Hepatocyte (in vitro differentiated cells): ENCODE measurements around the gene ZSWIM4. TPM values are rescaled to one million over a fixed set of nuclear protein-coding genes. Genes with fewer than 3 reads are reported as not detected.
"Not testable (repeated sequence)": the region's sequence is repeated elsewhere in the genome, so short reads cannot be mapped to it uniquely, and the experiment has no call there.

Source experiments
- DNase-seq: peaks from one replicate; pipeline ENCODE4 v3.0.0-alpha.2; 2016; ENCODE audit warnings: low spot score
- H2AFZ ChIP-seq: fragments of 200-600 bp; sonication (generic); 2 replicates; pipeline ENCODE4 v1.6.0; 2016; ENCODE audit warnings: antibody characterized with exemption, mild to moderate bottlenecking
- H3K27ac ChIP-seq: fragments of 200-600 bp; sonication (generic); 2 replicates; pipeline ENCODE4 v1.5.1; 2016; ENCODE audit warnings: mild to moderate bottlenecking
- H3K27me3 ChIP-seq: fragments of 200-600 bp; sonication (generic); 2 replicates; pipeline ENCODE4 v1.6.1; 2016
- H3K36me3 ChIP-seq: fragments of 200-600 bp; sonication (generic); replicated peaks from 2 replicates; pipeline ENCODE4 v1.5.1; 2016; ENCODE audit warnings: low read depth; ENCODE audit not compliant: insufficient read depth
- H3K4me1 ChIP-seq: fragments of 200-600 bp; sonication (generic); 2 replicates; pipeline ENCODE4 v1.5.1; 2016; ENCODE audit warnings: mild to moderate bottlenecking, moderate library complexity; ENCODE audit not compliant: insufficient read depth
- H3K4me2 ChIP-seq: fragments of 200-600 bp; sonication (generic); 2 replicates; pipeline ENCODE4 v1.6.0; 2016
- H3K4me3 ChIP-seq: fragments of 200-600 bp; sonication (generic); 2 replicates; pipeline ENCODE4 v1.5.1; 2016; ENCODE audit warnings: mild to moderate bottlenecking
- H3K79me2 ChIP-seq: fragments of 200-600 bp; sonication (generic); 2 replicates; pipeline ENCODE4 v1.6.0; 2017; ENCODE audit warnings: mild to moderate bottlenecking
- H3K9me2 ChIP-seq: fragments of 200-600 bp; sonication (generic); replicated peaks from 2 replicates; pipeline ENCODE4 v1.6.0; 2017; ENCODE audit warnings: mild to moderate bottlenecking; ENCODE audit not compliant: insufficient read depth
- H3K9me3 ChIP-seq: fragments of 200-600 bp; sonication (generic); 2 replicates; pipeline ENCODE4 v1.5.1; 2016; ENCODE audit warnings: low read depth, mild to moderate bottlenecking
- H4K20me1 ChIP-seq: fragments of 200-600 bp; sonication (generic); 2 replicates; pipeline ENCODE4 v1.6.0; 2016; ENCODE audit warnings: mild to moderate bottlenecking; ENCODE audit not compliant: insufficient read depth, poor library complexity, severe bottlenecking
- EZH2 ChIP-seq: fragments of 200-600 bp; sonication (generic); IDR thresholded peaks from 2 replicates; pipeline ENCODE4 v1.6.1; 2016; ENCODE audit warnings: antibody characterized with exemption, mild to moderate bottlenecking, borderline replicate concordance
- EZH2phosphoT487 ChIP-seq: fragments of 200-600 bp; sonication (generic); IDR thresholded peaks from one replicate; pipeline ENCODE4 v1.6.1; 2018; ENCODE audit warnings: antibody characterized with exemption, mild to moderate bottlenecking, low read depth, moderate library complexity; ENCODE audit not compliant: unreplicated experiment, severe bottlenecking
- WGBS: methylation state at CpG from one replicate; pipeline ENCODE4 v1.1.6; 2016; ENCODE audit warnings: low lambda C conversion rate; ENCODE audit errors: missing lambda C conversion rate; 5-methylcytosine and 5-hydroxymethylcytosine counted together
- polyA plus RNA-seq: library from polyadenylated mRNA; unstranded; fragments of >200 nt; fragmentation: Nextera tagmentation; extraction: Ambion mirVana; gene quantifications from 2 replicates; pipeline ENCODE4 v1.2.1, GENCODE V29; 2016
- total RNA-seq: library from RNA; depleted of rRNA; stranded (reverse); fragments of >200 nt; gene quantifications from 2 replicates; pipeline ENCODE4 v1.2.3, GENCODE V29; 2014
- TF ChIP-seq, protein P1 (sequence below): fragments of 200-600 bp; sonication (generic); IDR thresholded peaks from 2 replicates; pipeline ENCODE4 v1.5.1; 2016; ENCODE audit warnings: antibody characterized with exemption, mild to moderate bottlenecking; ENCODE audit not compliant: poor library complexity

Gene ZSWIM4
- total and polyA plus RNA-seq, 2 experiments from 2014 or later, result 3.5 to 3.7 TPM

DNA sequence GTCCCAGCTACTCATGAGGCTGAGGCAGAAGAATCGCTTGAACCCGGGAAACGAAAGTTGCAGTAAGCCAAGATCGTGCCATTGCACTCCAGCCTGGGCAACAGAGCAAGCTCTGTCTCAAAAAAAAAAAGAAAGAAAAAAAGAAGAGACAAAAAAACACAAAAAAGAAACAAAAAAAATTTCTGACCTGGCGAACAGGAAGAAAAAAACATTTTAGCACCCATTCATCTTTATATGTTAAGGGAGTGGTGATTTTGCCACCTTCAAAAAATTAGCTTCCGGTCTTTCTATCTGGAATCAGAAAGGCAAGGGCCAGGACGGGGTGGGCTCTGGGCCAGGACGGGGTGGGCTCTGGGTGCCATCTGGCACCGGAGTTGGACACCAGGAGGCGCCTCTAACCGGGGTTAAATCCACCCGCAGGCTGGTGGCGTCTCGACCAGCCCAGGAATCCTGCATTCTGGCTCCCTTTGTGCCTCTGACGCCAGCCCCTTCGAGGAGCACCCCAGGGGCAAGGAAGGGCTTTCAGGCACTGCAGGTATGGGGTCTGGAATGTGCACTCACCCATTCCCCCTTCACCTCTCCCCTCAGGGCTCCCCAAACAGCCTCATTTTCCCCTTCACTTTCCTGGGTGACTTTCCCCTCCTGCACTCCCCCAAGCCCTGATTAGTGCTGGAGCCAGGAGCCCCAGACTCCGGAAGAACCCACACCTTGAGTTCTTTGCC is 10.4 kb upstream of the ZSWIM4 start:
- Histone ChIP-seq H4K20me1 (no peaks in the 10 kb centered on the region), H3K4me3 (no peak overlapping the region), H3K27me3 (no peaks in the 10 kb centered on the region), H3K4me1 (peaks cover 13% of the 10 kb centered on the region), H3K36me3 (no peaks in the 10 kb centered on the region), H3K9me3 (no peaks in the 10 kb centered on the region), H2AFZ (peak overlapping the region; percentile 73), H3K79me2 (no peaks in the 10 kb centered on the region), H3K4me2 (peak overlapping the region; percentile 48), H3K9me2 (no peaks in the 10 kb centered on the region), H3K27ac (no peak overlapping the region)
- WGBS, result 36% methylated on average over 17 of the region's 17 CpGs
- TF ChIP-seq EZH2phosphoT487, result no peak
- TF ChIP-seq EZH2, result no peak
- TF ChIP-seq, protein P1, sequence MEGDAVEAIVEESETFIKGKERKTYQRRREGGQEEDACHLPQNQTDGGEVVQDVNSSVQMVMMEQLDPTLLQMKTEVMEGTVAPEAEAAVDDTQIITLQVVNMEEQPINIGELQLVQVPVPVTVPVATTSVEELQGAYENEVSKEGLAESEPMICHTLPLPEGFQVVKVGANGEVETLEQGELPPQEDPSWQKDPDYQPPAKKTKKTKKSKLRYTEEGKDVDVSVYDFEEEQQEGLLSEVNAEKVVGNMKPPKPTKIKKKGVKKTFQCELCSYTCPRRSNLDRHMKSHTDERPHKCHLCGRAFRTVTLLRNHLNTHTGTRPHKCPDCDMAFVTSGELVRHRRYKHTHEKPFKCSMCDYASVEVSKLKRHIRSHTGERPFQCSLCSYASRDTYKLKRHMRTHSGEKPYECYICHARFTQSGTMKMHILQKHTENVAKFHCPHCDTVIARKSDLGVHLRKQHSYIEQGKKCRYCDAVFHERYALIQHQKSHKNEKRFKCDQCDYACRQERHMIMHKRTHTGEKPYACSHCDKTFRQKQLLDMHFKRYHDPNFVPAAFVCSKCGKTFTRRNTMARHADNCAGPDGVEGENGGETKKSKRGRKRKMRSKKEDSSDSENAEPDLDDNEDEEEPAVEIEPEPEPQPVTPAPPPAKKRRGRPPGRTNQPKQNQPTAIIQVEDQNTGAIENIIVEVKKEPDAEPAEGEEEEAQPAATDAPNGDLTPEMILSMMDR, result peak; percentile 73
- peak; percentile 79 for DNase-seq

DNA sequence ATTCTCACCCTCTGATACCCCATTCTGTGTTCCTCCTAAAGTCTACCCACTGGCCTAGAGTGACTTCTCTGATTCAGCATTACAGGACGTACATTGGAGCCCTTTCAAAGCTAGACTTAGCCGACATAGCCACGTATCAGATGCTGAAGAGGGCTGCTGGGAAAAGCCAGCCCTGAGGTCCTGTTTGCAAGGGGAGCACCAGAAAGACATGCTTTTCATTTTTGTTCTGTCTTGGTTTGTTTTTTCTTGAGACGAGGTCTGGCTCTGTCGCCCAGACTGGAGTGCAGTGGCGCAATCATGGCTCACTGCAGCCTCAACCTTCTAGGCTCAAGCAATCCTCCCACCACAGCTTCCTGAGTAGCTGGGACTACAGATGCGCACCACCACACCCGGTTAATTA is 6.3 kb upstream of the ZSWIM4 start:
- no peak overlapping the region for H3K4me2 ChIP-seq
- no peak for DNase-seq
- no peaks in the 10 kb centered on the region for H3K27me3 ChIP-seq
- 66% methylated on average over 8 of the region's 8 CpGs for WGBS
- H2AFZ ChIP-seq, result no peak overlapping the region
- TF ChIP-seq, protein P1, result no peak
- TF ChIP-seq EZH2 (no peak), EZH2phosphoT487 (no peak)
- peaks cover 8% of the 10 kb centered on the region for H3K4me1 ChIP-seq
- H3K36me3 ChIP-seq, result no peaks in the 10 kb centered on the region
- H3K9me3 ChIP-seq, result no peaks in the 10 kb centered on the region
- no peak overlapping the region for H3K27ac ChIP-seq
- no peak overlapping the region for H3K4me3 ChIP-seq
- H3K79me2 ChIP-seq, result no peaks in the 10 kb centered on the region
- no peaks in the 10 kb centered on the region for H4K20me1 ChIP-seq
- no peaks in the 10 kb centered on the region for H3K9me2 ChIP-seq

DNA sequence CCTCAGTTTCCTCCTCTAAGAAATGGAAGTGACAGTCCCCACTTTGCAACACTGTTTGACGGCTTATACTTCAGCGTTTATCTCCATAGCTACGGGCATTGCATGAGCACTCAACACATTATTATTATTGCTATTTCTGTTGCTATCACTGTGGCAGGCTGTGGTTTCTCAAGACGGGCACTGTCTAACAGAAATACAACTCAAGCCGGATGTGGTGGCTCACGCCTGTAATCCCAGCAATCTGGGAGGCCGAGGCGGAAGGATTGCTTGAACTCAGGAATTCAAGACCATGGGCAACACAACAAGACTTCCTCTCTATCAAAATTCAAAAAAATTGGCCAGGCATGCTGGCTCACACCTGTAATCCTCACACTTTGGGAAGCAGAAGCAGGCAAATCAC is 4.9 kb upstream of the ZSWIM4 start:
- Histone ChIP-seq H3K4me2 (no peak overlapping the region), H3K36me3 (no peaks in the 10 kb centered on the region), H3K4me1 (peaks cover under 1% of the 10 kb centered on the region), H3K4me3 (no peak overlapping the region), H3K27ac (no peak overlapping the region), H2AFZ (no peak overlapping the region), H3K9me2 (no peaks in the 10 kb centered on the region), H4K20me1 (no peaks in the 10 kb centered on the region), H3K79me2 (no peaks in the 10 kb centered on the region), H3K27me3 (no peaks in the 10 kb centered on the region), H3K9me3 (no peaks in the 10 kb centered on the region)
- 89% methylated on average over 8 of the region's 8 CpGs for WGBS
- no peak for DNase-seq
- TF ChIP-seq, protein P1, result no peak

DNA sequence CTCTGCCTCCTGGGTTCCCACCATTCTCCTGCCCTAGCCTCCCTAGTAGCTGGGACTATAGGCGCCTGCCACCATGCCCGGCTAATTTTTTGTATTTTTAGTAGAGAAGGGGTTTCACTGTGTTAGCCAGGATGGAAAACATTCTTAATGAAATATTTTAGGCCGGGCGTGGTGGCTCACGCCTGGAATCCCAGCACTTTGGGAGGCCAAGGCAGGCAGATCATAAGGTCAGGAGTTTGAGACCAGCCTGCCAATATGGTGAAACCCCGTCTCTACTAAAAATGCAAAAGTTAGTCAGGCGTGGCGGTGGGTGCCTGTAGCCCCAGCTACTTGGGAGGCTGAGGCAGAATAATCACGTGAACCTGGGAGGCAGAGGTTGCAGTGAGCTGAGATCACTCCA is 1.9 kb upstream of the ZSWIM4 start:
- H3K4me3 ChIP-seq, H3K27me3 ChIP-seq, DNase-seq, H3K27ac ChIP-seq, H3K9me3 ChIP-seq, H3K9me2 ChIP-seq, H3K4me2 ChIP-seq, H2AFZ ChIP-seq, H3K36me3 ChIP-seq, H4K20me1 ChIP-seq: not testable (repeated sequence)
- Histone ChIP-seq H3K4me1 (peaks cover 15% of the 10 kb centered on the region), H3K79me2 (peaks cover 15% of the 10 kb centered on the region)
- WGBS, result 94% methylated on average over 9 of the region's 9 CpGs
